ENCODE results near the gene PDF. TPM values are rescaled to one million over a fixed set of nuclear protein-coding genes. Genes with fewer than 3 reads are reported as not detected.

The PDF gene
- total and polyA plus RNA-seq, 2 of the 13 experiments (the other 11 are each of a cell fraction or from before 2014, with no cell fraction given): 12.4 to 48.8 TPM

GRCh38 chr16:69326172-69326873, 4.1 kb downstream of the PDF start (continued):
- TF ChIP-seq CERS6 (CRISPR knock-in tag; IDR thresholded peaks at IDR 0.05) (no peak), SALL2 (CRISPR knock-in tag; IDR thresholded peaks at IDR 0.05) (no peak), EED (CRISPR knock-in tag; IDR thresholded peaks at IDR 0.05) (no peak), KAT7 (CRISPR knock-in tag; IDR thresholded peaks at IDR 0.05; ENCODE audit: borderline replicate concordance) (no peak), HOXA7 (CRISPR knock-in tag; IDR thresholded peaks at IDR 0.05) (no peak), DRAP1 (CRISPR knock-in tag; IDR thresholded peaks at IDR 0.05) (peak; percentile 28; the same call in 1 of the 2 replicates), REPIN1 (CRISPR knock-in tag; IDR thresholded peaks at IDR 0.05; ENCODE audit: borderline replicate concordance, low read depth) (peak; percentile 69; the same call in 1 of the 2 replicates), ZNF362 (CRISPR knock-in tag; IDR thresholded peaks at IDR 0.05; ENCODE audit: borderline replicate concordance) (0 out of 2 replicates have a peak, but pooled peaks have one; percentile 21), KDM4B (CRISPR knock-in tag; IDR thresholded peaks at IDR 0.05) (no peak), PTBP1 (IDR thresholded peaks at IDR 0.05; ENCODE audit: low read depth, low read length, poor library complexity, severe bottlenecking) (no peak), TAF15 (IDR thresholded peaks at IDR 0.05; ENCODE audit: low read depth, low read length, poor library complexity, severe bottlenecking) (no peak), FIP1L1 (IDR thresholded peaks at IDR 0.05; ENCODE audit: borderline replicate concordance, insufficient read depth, low read depth, low read length) (no peak), ZKSCAN1 (IDR thresholded peaks at IDR 0.05; ENCODE audit: low read length) (peak; percentile 5; the same call in 1 of the 2 replicates), BRCA1 (CRISPR knock-in tag; IDR thresholded peaks at IDR 0.05) (no peak; the same call in 1 of the 2 replicates), RBAK (CRISPR knock-in tag; IDR thresholded peaks at IDR 0.05) (no peak), ZNF329 (CRISPR knock-in tag; IDR thresholded peaks at IDR 0.05; ENCODE audit: low read depth) (no peak), ZNF234 (CRISPR knock-in tag; conservative IDR thresholded peaks at IDR 0.05) (no peak), FOSL1 (CRISPR knock-in tag; IDR thresholded peaks at IDR 0.05; ENCODE audit: borderline replicate concordance) (no peak), KMT2A (CRISPR knock-in tag; IDR thresholded peaks at IDR 0.05) (peak; percentile 73), ZFP62 (CRISPR knock-in tag; IDR thresholded peaks at IDR 0.05) (no peak), RNF2 (conservative IDR thresholded peaks at IDR 0.05; ENCODE audit: low read depth) (no peak), EEA1 (CRISPR knock-in tag; IDR thresholded peaks at IDR 0.05; ENCODE audit: borderline replicate concordance) (no peak), ZNF431 (CRISPR knock-in tag; IDR thresholded peaks at IDR 0.05; ENCODE audit: borderline replicate concordance, low read depth) (peak; percentile 72; the same call in 1 of the 2 replicates), SIN3A (IDR thresholded peaks at IDR 0.05; ENCODE audit: borderline replicate concordance, low read depth, low read length) (peak; percentile 91), HES4 (CRISPR knock-in tag; IDR thresholded peaks at IDR 0.05; ENCODE audit: borderline replicate concordance) (no peak; the same call in 1 of the 2 replicates)
